Measurements from ENCODE around the gene SP8.

SP8 gene

DNA sequence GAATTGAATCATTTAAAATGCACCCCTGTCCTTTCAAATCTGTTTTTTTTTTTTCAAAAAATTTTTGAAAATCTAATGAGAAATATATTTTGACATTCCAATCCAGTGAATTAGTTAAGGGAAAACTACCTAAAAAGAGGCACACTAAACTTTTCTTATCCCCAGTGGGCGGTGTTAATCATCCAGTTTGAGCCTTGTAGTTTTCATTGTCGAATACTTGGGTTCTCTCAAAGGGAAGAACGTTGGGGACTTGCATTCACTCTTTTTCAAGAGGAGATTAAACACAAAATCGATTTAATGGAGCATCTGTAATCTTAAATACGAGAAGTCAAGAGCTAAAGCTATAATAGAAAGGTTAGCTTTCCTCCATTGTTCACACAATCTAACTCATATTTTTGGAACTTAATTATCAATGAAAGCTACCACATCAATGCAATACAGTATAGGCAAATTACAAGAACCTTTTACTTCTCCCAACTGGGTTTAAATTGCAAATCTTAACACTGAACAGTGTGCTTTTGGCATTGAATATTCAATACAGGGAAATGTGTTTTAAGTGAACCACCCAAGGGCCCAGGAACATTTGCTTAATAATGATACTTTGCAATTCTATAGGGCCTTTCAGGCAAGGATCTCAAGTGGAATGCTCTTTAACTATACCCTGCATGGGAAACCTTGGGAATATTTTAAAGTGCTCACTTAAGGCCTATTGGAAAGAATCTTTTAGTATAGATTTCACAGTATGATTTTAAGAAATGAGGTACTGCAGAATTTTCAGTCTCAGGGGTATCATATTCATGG lies 13.1 kb upstream of the SP8 start:
- no peak for DNase-seq
- TF ChIP-seq, protein P1, sequence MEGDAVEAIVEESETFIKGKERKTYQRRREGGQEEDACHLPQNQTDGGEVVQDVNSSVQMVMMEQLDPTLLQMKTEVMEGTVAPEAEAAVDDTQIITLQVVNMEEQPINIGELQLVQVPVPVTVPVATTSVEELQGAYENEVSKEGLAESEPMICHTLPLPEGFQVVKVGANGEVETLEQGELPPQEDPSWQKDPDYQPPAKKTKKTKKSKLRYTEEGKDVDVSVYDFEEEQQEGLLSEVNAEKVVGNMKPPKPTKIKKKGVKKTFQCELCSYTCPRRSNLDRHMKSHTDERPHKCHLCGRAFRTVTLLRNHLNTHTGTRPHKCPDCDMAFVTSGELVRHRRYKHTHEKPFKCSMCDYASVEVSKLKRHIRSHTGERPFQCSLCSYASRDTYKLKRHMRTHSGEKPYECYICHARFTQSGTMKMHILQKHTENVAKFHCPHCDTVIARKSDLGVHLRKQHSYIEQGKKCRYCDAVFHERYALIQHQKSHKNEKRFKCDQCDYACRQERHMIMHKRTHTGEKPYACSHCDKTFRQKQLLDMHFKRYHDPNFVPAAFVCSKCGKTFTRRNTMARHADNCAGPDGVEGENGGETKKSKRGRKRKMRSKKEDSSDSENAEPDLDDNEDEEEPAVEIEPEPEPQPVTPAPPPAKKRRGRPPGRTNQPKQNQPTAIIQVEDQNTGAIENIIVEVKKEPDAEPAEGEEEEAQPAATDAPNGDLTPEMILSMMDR (IDR thresholded peaks at IDR 0.05; ENCODE audit: low read depth, low read length), result no peak
- H3K36me3 ChIP-seq, result no peaks in the 10 kb centered on the region
- no peaks in the 10 kb centered on the region for H3K9me3 ChIP-seq
- no peak overlapping the region for H3K4me3 ChIP-seq (ENCODE audit: low read depth, low read length)
- no peaks in the 10 kb centered on the region for H3K4me1 ChIP-seq
- peaks cover 64% of the 10 kb centered on the region for H3K27me3 ChIP-seq

DNA sequence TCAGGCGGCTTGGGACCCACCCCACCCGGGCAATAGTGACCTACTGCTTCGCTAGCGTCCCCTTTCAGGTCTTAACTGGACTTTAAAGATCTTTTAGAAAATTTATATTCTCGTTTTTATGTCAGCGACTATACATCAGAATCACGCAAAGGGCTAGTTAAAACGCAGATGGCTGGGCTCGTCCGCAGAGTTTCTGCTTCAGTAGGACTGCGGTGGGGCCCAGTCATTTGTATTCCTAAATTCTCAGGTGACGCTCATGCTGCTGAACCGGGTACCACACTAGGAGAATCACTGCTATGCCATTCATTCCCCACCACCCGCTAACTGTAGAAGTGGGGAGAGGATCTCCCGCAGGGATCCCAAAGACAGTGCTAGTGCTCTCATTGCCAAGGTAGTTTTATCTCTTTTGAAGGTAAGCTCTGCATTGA lies 12.0 kb upstream of the SP8 start:
- no peak for DNase-seq
- Histone ChIP-seq H3K4me3 (ENCODE audit: low read depth, low read length) (no peak overlapping the region), H3K27me3 (peaks cover 74% of the 10 kb centered on the region), H3K36me3 (no peaks in the 10 kb centered on the region), H3K4me1 (no peaks in the 10 kb centered on the region), H3K9me3 (no peaks in the 10 kb centered on the region)
- TF ChIP-seq, protein P1 (IDR thresholded peaks at IDR 0.05; ENCODE audit: low read depth, low read length), result no peak

DNA sequence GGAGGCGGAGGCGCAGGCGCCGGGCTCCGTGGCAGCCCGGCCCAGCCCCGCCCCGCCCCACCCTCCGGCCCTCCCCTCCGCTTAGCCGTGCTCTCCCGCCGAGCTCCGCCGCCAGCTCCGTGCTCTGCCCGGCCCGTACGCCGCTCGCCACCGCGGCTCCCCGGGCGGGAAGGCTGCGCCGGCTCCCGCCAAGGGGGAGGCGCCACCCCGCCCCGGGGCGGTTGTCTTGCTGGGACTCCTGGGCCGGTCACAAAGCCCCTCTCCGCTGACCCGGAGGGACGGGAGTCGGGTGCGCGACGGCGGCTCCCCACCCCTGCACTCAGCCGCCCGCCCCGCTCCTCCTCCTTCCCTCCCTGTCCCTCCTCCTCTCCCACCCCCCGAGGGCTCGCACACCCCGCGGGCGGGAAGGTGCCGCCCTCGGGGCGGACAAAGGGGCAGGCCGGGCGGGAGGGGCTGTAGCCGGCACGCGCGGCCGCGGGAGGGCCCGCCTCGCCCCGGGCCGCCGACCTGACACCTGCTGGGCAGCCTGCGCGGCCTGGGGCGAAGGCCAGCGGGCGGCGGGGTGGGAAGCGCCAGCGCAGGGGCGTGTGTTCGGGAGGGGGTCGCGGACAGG lies 11.5 kb upstream of the SP8 start:
- H3K27me3 ChIP-seq, result peaks cover 75% of the 10 kb centered on the region
- no peaks in the 10 kb centered on the region for H3K36me3 ChIP-seq
- H3K4me3 ChIP-seq (ENCODE audit: low read depth, low read length), result peak overlapping the region; percentile 34
- peak; percentile 40 for DNase-seq
- TF ChIP-seq, protein P1 (IDR thresholded peaks at IDR 0.05; ENCODE audit: low read depth, low read length), result no peak
- no peaks in the 10 kb centered on the region for H3K9me3 ChIP-seq
- H3K4me1 ChIP-seq, result no peaks in the 10 kb centered on the region

DNA sequence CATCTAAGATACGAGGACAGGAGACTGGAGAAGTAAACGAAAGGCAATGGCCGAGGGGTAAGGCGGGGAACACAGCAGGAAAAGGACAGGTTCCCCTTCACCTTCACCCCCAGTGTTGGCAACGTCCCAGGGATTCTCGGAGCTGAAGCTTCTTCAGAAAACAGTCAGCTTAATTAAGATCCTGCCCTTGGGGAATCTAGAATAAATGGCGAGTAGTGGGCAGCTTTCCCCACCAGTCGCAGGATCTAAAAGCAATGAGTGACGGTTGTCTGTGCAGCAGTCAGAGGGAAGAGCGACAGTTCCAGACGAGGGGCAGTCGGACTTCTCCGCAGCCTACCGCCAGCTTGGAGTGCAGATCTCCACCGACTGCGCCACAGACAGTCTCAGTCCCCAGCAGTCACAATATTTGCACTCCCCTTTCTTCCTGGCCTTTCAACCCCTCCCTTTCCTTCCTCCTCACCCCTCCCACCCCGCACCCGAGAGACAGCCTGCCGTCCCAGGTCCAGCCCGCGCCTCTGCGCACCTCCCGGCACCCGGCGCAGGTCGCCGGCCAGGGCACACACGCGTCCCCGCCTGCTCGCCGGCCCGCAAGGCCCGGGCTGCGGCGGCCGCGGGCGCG lies 10.9 kb upstream of the SP8 start:
- peak overlapping the region; percentile 41 for H3K4me3 ChIP-seq (ENCODE audit: low read depth, low read length)
- TF ChIP-seq, protein P1 (IDR thresholded peaks at IDR 0.05; ENCODE audit: low read depth, low read length), result no peak
- DNase-seq, result no peak
- H3K36me3 ChIP-seq, result no peaks in the 10 kb centered on the region
- H3K4me1 ChIP-seq, result no peaks in the 10 kb centered on the region
- H3K27me3 ChIP-seq, result peaks cover 81% of the 10 kb centered on the region
- no peaks in the 10 kb centered on the region for H3K9me3 ChIP-seq

DNA sequence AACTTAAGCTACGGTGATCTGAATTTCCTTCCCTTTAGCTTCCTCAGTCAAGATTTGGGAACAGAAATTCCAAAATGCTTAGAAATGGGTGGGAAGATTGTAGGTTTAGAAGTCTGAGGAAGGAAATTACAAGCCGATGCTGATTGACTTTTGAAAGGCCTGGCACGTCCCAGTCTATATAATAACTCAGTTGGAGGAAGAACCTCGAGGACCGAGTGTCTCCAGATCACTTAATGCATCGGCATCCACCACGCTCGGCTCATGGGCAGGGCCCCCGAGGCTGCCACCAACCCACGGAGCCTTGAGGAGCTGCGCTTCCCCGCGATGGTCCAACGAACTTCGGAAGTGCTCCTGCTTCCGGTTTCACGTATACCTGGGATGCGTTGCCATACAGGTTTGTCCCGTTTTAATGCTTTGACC lies 10.4 kb upstream of the SP8 start:
- Histone ChIP-seq H3K4me3 (ENCODE audit: low read depth, low read length) (no peak overlapping the region), H3K9me3 (no peaks in the 10 kb centered on the region), H3K27me3 (peaks cover 87% of the 10 kb centered on the region), H3K36me3 (no peaks in the 10 kb centered on the region), H3K4me1 (no peaks in the 10 kb centered on the region)
- TF ChIP-seq, protein P1 (IDR thresholded peaks at IDR 0.05; ENCODE audit: low read depth, low read length), result no peak
- no peak for DNase-seq

Data from BE2C (cell line).